Cardiac fibroblast (primary cell): Measurements from ENCODE around the gene PHYH.
"Not testable (repeated sequence)": the region's sequence is repeated elsewhere in the genome, so short reads cannot be mapped to it uniquely, and the experiment has no call there.

Source experiments
- DNase-seq, 2 donors: peaks; one replicate each; pipeline versions ENCODE4 v3.0.0 to v3.0.0-alpha.2; 2010; ENCODE audit warnings: low read depth in 2 of 2
- H3K4me3 ChIP-seq, 2 donors: replicated peaks in 1 of 2; 1 replicate in 1 of 2; 2 replicates in 1 of 2; pipeline ENCODE4 v1.5.1; 2011; ENCODE audit warnings: low read depth in 2 of 2, low read length in 2 of 2, mild to moderate bottlenecking in 2 of 2, moderate library complexity in 1 of 2
- TF ChIP-seq, protein P1 (sequence below): IDR thresholded peaks from one replicate; pipeline ENCODE4 v1.5.1; 2011; ENCODE audit warnings: low read depth, mild to moderate bottlenecking, low read length, inconsistent platforms

PHYH gene

DNA sequence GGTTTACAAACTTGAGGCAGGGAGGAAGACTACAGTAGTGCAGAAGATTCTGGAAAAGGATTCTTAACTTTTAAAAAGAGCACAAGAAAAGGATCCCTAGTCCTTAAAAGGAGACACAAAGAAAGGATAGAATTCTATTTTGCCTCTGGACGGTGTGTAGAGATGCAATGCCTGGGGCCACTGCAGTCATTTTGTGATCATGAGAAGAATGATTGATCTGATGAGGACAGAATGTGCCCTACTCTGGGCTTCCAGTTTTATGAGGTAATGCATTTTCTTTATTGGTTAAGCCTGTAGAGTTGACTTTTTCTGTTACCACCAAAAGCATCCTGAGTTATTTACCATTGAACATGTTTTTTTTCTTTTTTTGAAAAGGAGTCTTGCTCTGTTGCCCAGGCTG lies 37.4 kb downstream of the PHYH start:
- TF ChIP-seq, protein P1, sequence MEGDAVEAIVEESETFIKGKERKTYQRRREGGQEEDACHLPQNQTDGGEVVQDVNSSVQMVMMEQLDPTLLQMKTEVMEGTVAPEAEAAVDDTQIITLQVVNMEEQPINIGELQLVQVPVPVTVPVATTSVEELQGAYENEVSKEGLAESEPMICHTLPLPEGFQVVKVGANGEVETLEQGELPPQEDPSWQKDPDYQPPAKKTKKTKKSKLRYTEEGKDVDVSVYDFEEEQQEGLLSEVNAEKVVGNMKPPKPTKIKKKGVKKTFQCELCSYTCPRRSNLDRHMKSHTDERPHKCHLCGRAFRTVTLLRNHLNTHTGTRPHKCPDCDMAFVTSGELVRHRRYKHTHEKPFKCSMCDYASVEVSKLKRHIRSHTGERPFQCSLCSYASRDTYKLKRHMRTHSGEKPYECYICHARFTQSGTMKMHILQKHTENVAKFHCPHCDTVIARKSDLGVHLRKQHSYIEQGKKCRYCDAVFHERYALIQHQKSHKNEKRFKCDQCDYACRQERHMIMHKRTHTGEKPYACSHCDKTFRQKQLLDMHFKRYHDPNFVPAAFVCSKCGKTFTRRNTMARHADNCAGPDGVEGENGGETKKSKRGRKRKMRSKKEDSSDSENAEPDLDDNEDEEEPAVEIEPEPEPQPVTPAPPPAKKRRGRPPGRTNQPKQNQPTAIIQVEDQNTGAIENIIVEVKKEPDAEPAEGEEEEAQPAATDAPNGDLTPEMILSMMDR = no peak
- DNase-seq = no peak
- no peak overlapping the region for H3K4me3 ChIP-seq

DNA sequence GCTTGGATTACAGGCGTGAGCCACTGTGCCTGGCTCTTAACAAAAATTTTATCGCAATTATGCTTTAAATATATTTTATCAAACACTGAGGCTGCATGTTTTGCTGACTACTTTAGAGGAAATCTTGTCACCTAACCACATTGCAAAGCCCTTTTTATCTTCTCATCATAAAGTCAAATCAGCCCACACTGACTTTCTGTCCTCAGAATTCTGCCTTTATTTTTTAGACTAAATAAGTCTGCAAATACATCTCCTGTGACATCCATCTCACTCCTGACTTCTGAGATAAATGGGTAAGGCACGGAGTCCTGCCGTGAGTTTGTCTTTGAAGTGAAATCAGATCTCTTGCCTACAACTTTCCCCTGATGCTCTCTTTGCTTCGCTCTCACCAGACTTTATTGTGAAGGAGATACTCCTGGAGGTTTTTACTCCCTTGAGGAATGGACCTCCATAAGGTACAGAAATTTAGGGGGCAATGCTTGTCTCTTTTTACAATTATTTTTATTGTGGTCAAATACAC lies 42.2 kb downstream of the PHYH start:
- H3K4me3 ChIP-seq = no peak overlapping the region
- TF ChIP-seq, protein P1 = no peak
- DNase-seq = no peak

DNA sequence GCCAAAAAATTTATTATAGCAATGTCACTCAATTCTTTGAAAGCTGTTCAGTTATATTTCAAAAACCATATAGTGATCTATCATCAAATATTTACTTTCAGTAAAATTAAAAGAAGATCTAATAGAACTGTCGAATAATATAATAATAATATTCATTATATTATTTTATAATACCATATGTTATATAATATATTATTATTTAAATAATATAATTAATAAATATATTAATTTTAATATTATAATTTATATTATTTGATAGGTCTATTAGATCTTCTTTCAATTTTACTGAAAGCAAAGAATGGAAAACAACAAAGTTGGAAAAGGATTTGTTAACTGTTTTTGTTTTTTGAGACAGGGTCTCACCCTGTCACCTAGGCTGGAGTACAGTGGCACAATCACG lies 43.2 kb downstream of the PHYH start:
- TF ChIP-seq, protein P1 = no peak
- no peak overlapping the region for H3K4me3 ChIP-seq
- DNase-seq = no peak

DNA sequence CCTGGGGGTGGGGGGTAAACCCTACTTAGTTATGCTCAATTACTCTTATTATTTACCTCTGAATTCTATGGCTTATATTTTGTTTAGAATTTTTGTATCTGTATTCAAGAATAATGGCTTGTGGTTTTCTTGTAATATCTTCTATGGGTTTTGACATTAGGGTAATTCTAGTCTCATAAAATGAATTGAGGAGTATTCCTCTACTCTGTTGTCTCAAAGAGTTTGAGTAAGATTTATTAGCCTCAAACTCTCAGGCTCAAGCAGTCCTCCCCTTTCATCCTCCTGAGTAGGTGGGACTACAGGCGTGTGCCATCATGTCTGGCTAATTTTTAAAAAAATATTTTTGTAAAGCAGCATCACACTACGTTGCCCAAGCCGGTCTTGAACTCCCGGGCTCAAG lies 46.1 kb downstream of the PHYH start:
- TF ChIP-seq, protein P1 = no peak
- DNase-seq = no peak
- H3K4me3 ChIP-seq = no peak overlapping the region

DNA sequence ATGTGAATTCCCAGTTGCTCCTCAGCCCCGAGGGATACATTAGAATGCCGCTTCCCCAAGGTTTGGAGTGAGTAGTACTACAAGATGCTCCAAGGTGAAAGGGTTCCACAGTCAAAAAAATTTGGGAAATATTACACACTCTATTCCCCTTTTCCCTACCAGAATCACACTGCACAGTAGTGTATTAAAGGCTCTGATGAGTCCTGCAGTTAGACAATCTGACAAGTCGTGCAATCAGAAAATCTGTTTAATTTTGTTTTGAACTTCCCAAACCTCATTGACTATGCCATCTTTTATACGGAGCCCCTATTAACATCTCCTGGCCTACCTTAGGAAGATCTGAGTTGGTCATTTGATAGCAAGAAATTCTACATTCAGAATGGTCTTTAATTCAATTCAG lies 52.1 kb downstream of the PHYH start:
- H3K4me3 ChIP-seq = no peak overlapping the region
- TF ChIP-seq, protein P1 = no peak
- DNase-seq = no peak

DNA sequence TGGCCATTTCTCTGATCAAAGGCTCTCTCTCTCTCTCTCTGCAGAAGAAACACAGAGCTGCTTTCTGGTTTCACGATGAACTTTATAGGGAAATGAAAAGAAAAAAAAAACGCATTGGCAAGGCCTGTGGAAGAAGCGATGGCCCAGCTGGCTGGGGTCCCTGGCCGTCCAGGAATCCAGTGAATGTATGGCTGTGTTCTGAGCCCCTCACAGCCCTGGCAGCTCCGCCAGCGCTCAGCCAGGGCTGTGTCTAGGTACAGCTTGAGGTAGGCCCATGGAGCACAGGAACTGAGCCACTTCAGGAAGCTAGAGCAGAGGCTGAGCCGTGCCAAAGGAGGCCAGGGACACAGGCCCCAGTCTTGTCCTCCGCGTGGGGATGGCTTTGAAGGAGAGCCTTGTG lies 52.6 kb downstream of the PHYH start:
- no peak overlapping the region for H3K4me3 ChIP-seq
- no peak for DNase-seq
- TF ChIP-seq, protein P1 = no peak

DNA sequence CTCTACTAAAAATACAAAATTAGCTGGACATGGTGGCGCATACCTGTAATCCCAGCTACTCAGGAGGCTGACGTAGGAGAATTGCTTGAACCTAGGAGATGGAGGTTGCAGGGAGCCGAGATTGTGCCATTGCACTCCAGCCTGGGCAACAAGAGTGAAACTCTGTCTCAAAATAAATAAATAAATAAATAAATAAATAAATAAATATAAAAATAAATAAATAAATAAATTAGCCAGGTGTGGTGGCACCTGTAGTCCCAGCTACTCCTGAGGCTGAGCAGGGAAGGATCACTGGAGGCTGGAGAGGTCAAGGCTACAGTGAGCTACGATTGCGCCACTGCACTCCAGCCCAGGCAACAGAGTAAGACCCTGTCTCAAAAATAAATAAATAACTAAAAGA lies 57.6 kb downstream of the PHYH start:
- H3K4me3 ChIP-seq, DNase-seq: not testable (repeated sequence)
